Brain microvascular endothelial cell (primary cell): ENCODE data around the gene ZNF385A.

Source experiments
- DNase-seq: peaks from one replicate; pipeline ENCODE4 v3.0.0-alpha.2; 2020
- H3K27ac ChIP-seq: fragments of 250-450 bp; sonication (Bioruptor Pico); 2 replicates; pipeline ENCODE4 v1.5.1; 2020; ENCODE audit warnings: mild to moderate bottlenecking, moderate library complexity
- H3K27me3 ChIP-seq: fragments of 250-450 bp; sonication (Bioruptor Pico); replicated peaks from 2 replicates; pipeline ENCODE4 v1.5.1; 2020; ENCODE audit warnings: mild to moderate bottlenecking
- H3K36me3 ChIP-seq: fragments of 250-450 bp; sonication (Bioruptor Pico); replicated peaks from 2 replicates; pipeline ENCODE4 v1.5.1; 2020; ENCODE audit warnings: mild to moderate bottlenecking
- H3K4me3 ChIP-seq: 2 replicates; pipeline ENCODE4 v1.5.1; 2011; ENCODE audit warnings: low read depth, mild to moderate bottlenecking, control low read depth, low read length, moderate library complexity
- in situ Hi-C: cut with HindIII; loops from 2 replicates; pipeline ENCODE4 v1.10.0; 2017; ENCODE audit warnings: low sequenced_read_pairs, low pct_ligation_motif_present
- TF ChIP-seq, protein P1 (sequence below): IDR thresholded peaks from 2 replicates; pipeline ENCODE4 v1.5.1; 2011; ENCODE audit warnings: low read depth, mild to moderate bottlenecking, moderate library complexity, low read length, control low read depth, inconsistent platforms; ENCODE audit errors: missing control alignments

Gene ZNF385A

DNA sequence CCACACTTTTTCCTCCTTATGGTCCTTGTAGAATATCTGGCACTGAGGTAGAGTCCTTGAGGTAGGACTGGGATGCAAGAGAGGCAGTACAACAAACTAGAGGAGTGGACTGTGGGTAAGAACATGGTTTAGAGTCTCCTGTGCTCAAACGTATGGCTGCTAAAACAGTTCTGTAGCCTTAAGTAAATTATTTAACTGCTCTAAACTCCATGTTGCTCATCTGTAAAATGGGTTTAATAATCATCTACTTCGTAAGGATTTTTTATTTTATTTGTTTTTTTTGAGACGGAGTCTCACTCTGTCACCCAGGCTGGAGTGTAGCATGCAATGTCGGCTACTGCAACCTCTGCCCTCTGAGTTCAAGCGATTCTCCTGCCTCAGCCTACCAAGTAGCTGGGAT lies 63.2 kb downstream of the ZNF385A start:
- no peak overlapping the region for H3K27ac ChIP-seq
- in situ Hi-C loops = no loop called here

More for the DNA sequence above, 63.2 kb downstream of the ZNF385A start:
- Histone ChIP-seq H3K36me3 (no peaks in the 10 kb centered on the region), H3K4me3 (no peak overlapping the region), H3K27me3 (no peaks in the 10 kb centered on the region)
- TF ChIP-seq, protein P1, sequence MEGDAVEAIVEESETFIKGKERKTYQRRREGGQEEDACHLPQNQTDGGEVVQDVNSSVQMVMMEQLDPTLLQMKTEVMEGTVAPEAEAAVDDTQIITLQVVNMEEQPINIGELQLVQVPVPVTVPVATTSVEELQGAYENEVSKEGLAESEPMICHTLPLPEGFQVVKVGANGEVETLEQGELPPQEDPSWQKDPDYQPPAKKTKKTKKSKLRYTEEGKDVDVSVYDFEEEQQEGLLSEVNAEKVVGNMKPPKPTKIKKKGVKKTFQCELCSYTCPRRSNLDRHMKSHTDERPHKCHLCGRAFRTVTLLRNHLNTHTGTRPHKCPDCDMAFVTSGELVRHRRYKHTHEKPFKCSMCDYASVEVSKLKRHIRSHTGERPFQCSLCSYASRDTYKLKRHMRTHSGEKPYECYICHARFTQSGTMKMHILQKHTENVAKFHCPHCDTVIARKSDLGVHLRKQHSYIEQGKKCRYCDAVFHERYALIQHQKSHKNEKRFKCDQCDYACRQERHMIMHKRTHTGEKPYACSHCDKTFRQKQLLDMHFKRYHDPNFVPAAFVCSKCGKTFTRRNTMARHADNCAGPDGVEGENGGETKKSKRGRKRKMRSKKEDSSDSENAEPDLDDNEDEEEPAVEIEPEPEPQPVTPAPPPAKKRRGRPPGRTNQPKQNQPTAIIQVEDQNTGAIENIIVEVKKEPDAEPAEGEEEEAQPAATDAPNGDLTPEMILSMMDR = no peak
- DNase-seq = no peak
